Activated T-cell treated with anti-CD3 and anti-CD28 coated beads, Interleukin-2, amount 50 U/mL, for 4 hours (primary cell): ENCODE data around the gene YWHAQ. TPM values are rescaled to one million over a fixed set of nuclear protein-coding genes. Genes with fewer than 3 reads are reported as not detected.
"Not testable (repeated sequence)": the region's sequence is repeated elsewhere in the genome, so short reads cannot be mapped to it uniquely, and the experiment has no call there.

Experiments used
- ATAC-seq, 2 donors: fragments of 200-7000 bp; cut with Tn5 transposase; one replicate each; pipeline ENCODE4 v1.10.0; 2021
- DNase-seq: peaks from one replicate; pipeline ENCODE4 v3.0.0-alpha.2; 2020
- H3K27me3 Mint-ChIP-seq: one replicate; pipeline ENCODE4 v1.8.0; 2021; ENCODE audit warnings: low read depth, mixed read lengths
- H3K36me3 Mint-ChIP-seq: one replicate; pipeline ENCODE4 v1.8.0; 2022; ENCODE audit warnings: mixed read lengths; ENCODE audit not compliant: insufficient read depth
- H3K4me1 Mint-ChIP-seq: one replicate; pipeline ENCODE4 v1.8.0; 2021; ENCODE audit warnings: low read depth, mixed read lengths
- H3K4me3 Mint-ChIP-seq: one replicate; pipeline ENCODE4 v1.8.0; 2021; ENCODE audit warnings: mild to moderate bottlenecking, moderate library complexity, mixed read lengths
- H3K9me3 Mint-ChIP-seq: one replicate; pipeline ENCODE4 v1.8.0; 2021; ENCODE audit warnings: mixed read lengths
- total RNA-seq, 3 donors: library from RNA; stranded (reverse); gene quantifications; one replicate each; pipeline ENCODE4 v1.2.1, GENCODE V29; 2021

Gene YWHAQ
- total RNA-seq, 3 donors from 2014 or later = 641 to 717 (median 687) TPM

DNA sequence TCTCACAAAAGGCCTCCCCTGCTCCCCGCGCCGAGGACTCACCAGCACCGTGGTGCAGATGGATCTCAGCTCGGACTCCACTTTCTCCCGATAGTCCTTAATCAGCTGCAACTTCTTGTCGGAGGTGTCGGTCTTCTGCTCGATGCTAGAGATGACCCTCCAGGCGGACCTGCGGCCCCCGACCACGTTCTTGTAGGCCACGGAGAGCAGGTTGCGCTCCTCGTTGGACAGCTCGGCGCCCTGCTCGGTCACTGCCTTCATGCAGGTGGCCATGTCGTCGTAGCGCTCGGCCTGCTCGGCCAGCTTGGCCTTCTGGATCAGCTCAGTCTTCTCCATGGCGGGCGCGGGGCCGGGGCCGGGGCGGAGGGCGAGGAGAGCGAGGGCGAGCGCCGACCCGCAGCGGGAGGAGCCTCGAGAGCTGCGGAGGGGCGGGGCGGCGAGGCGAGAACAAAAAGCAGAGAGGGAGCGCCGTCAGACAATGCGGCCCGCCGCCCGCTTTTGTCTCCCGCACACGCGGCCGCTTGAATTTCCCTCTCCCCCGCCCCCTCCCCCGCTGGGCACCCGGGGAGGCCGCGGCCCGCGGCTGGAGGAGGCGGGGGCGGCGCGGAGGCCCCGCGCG, 571 bp downstream of the YWHAQ start:
- DNase-seq (peak; percentile 69), ATAC-seq (peak; percentile 69 to 72)
- Mint-ChIP-seq H3K4me3 (peak overlapping the region; percentile 98), H3K4me1 (peaks cover 47% of the 10 kb centered on the region), H3K27me3 (no peaks in the 10 kb centered on the region), H3K9me3 (no peaks in the 10 kb centered on the region), H3K36me3 (peaks cover 46% of the 10 kb centered on the region)

DNA sequence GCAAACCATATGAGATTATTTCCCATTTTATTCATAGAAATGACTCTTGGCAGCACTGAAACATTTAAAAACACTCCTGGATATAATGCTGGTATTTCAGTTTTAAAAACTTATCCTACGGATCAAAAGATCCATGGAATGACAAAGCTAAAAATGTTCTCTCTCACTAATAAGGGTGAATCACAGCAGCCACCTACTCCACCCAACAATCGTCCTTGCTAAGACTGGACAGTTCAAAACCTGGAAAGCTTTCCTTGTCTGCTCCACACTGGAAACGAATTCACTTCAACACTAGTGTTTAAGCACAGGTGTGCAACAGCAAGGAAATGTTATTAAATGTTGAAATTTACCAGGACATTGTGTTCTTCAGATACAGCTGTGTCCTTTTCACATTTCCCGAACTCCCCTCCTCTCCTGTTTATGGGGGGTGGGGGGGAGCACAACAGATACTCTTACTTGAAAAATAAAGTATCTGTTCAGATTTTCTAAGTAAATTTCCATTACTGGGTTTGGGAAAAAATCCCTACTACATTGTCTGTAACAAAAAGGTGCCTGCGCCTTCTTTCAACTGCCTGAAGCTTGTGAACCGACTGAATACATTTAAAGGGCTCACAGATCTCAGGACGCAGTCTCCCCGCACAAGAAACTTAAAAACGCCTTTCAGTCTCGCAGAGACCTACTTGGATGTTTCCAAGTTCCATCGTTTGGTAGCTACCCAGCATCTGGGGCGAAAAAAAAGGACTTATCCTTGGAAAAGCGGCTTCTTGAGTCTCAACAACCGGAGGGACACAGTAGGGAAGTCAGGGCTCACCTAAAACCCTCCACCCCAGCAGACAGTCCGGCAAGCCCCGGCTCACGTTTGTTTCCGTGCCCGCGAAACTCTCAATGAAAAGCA, 1.3 kb downstream of the YWHAQ start:
- Mint-ChIP-seq H3K27me3 (no peaks in the 10 kb centered on the region), H3K9me3 (no peaks in the 10 kb centered on the region), H3K36me3 (peaks cover 49% of the 10 kb centered on the region), H3K4me1 (peaks cover 49% of the 10 kb centered on the region), H3K4me3 (peak overlapping the region; percentile 98)
- ATAC-seq (no peak), DNase-seq (no peak)

DNA sequence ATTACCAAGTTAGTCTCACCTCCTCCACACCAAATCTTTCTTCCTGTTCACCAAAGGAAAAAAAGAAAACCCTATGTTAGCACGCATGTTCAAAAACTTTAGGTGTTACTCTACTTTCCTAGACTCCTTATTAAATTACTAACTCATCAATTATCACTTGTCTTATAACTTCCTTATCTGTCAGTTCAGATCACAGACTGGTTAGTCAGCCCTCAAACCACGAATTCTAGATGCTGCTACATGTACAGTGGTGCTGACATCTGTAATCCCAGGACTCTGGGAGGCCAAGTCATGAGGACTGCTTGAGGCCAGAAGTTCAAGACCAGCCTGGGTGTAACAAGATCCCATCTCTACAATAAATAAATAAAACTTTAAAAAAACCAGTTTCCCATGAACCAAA, 3.5 kb downstream of the YWHAQ start:
- H3K4me3 Mint-ChIP-seq = peak overlapping the region; percentile 98

DNA sequence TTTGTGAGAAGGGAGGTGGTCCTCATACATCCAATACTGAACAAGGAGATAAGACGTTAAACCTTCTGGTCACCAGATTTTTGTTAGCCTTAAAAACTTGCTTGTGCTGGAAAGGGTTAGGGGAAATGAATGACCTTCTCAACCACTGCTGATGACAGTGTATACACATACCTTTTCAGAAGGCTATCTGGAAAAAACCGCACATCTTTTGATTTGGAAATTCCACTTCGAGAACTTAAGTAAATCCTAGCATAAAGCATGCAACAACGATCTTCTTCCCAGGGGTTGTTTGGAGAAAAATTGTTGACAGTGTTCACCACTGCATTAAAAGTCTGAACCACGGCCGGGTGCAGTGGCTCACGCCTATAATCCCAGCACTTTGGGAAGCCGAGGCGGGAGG, 7.6 kb downstream of the YWHAQ start:
- DNase-seq (no peak), ATAC-seq (no peak)
- Mint-ChIP-seq H3K4me3 (no peak overlapping the region), H3K4me1 (peaks cover 88% of the 10 kb centered on the region), H3K36me3 (peaks cover 62% of the 10 kb centered on the region), H3K9me3 (no peaks in the 10 kb centered on the region), H3K27me3 (no peaks in the 10 kb centered on the region)

More for the DNA sequence above, 3.5 kb downstream of the YWHAQ start:
- Mint-ChIP-seq H3K36me3 (peaks cover 62% of the 10 kb centered on the region), H3K4me1 (peaks cover 66% of the 10 kb centered on the region), H3K9me3 (no peaks in the 10 kb centered on the region), H3K27me3 (no peaks in the 10 kb centered on the region)
- ATAC-seq (no peak), DNase-seq (no peak)

DNA sequence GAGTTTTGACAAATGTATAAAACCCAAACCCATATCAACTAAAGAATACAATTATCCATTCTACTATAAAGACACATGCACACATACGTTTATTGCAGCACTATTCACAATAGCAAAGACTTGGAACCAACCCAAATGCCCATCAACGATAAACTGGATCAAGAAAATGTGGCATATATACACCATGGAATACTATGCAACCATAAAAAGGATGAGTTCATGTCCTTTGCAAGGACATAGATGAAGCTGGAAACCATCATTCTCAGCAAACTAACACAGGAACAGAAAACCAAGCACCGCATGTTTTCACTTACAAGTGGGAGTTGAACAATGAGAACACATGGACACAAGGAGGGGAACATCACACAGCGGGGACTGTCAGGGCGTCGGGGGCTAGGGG, 9.1 kb downstream of the YWHAQ start:
- not testable (repeated sequence) for DNase-seq, ATAC-seq, H3K9me3 Mint-ChIP-seq, H3K27me3 Mint-ChIP-seq
- peaks cover 54% of the 10 kb centered on the region for H3K36me3 Mint-ChIP-seq
- H3K4me1 Mint-ChIP-seq = peaks cover 84% of the 10 kb centered on the region
- H3K4me3 Mint-ChIP-seq = peak overlapping the region; percentile 32

DNA sequence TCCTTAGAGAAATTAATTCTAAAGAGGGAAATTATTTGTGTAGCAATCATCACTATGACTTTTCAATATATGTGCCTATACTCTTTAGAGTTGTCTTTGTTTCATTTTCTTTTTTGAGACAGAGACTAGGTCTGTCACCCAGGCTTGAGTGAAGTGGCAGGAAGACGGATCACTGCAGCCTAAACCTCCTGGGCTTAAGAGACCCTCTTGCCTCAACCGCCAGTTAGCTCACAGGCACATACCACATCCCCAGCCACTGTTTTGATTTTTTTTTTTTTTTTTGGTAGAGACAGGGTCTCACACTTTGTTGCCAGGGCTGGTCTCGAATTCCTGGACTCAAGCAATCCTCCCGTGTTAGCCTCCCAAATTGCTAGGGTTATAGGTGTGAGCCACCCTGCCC, 12.4 kb downstream of the YWHAQ start:
- H3K27me3 Mint-ChIP-seq = no peaks in the 10 kb centered on the region
- H3K4me1 Mint-ChIP-seq = peaks cover 93% of the 10 kb centered on the region
- ATAC-seq (peak; percentile 87 to 88), DNase-seq (no peak)
- H3K9me3 Mint-ChIP-seq = no peaks in the 10 kb centered on the region
- H3K36me3 Mint-ChIP-seq = peaks cover 60% of the 10 kb centered on the region
- H3K4me3 Mint-ChIP-seq = peak overlapping the region; percentile 72

DNA sequence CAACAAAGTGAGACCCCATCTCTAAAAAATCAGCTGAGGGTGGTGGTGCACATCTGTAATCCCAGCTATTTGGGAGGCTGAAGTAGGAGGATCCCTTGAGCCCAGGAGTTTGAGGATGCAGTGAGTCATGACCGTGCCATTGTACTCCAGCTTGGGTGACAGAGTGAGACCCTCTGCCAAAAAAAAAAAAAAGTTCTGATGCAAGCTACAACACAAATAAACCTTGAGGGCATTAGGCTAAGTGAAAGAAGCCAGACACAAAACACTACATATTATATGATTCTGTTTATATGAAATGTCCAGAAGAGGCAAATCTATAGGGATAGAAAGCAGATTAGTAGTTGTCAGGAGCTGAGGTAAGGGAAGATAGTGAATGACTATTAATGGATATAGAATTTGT, 13.0 kb downstream of the YWHAQ start:
- Mint-ChIP-seq H3K36me3 (peaks cover 59% of the 10 kb centered on the region), H3K27me3 (no peaks in the 10 kb centered on the region), H3K9me3 (no peaks in the 10 kb centered on the region), H3K4me3 (peak overlapping the region; percentile 46), H3K4me1 (peaks cover 93% of the 10 kb centered on the region)
- DNase-seq = no peak
- no peak for ATAC-seq

DNA sequence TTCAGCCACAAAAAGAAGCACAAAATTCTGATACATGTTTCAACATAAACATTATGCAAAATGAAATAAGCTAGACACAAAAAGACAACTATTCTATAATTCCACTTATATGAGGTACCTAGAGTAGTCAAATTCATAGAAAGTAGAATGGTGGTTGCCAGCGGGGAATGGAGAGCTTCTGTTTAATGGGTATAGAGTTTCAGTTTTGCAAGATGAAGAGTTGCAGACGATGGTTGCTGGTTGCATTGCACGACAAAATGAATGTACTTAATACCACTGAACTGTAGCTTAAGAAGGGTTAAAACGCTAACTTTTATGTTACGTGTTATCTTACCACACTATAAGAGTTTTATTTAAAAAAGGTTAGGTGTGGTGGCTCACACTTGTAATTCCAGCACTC, 13.5 kb downstream of the YWHAQ start:
- peaks cover 59% of the 10 kb centered on the region for H3K36me3 Mint-ChIP-seq
- DNase-seq = no peak
- no peaks in the 10 kb centered on the region for H3K27me3 Mint-ChIP-seq
- peak overlapping the region; percentile 46 for H3K4me3 Mint-ChIP-seq
- H3K9me3 Mint-ChIP-seq = no peaks in the 10 kb centered on the region
- H3K4me1 Mint-ChIP-seq = peaks cover 93% of the 10 kb centered on the region
- peak in 1 of 2 donors; percentile 8 for ATAC-seq

DNA sequence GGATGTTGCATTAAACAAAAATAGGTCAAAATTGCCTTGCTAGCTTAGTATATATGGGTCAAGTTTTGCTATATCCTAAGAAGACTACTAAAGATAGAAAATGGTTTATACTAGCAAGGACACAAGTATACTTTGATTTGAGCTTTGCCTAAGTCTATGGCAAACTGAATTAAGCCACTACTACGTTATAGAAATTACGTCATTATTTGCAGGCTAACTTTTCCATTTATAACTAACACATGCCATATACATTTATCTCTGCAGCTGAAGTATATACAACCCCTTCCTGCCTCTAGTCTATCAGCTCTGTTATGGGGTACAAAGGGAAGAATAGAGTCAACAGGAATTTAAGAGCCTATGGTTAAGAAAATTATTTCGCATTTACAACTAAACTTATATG, 16.2 kb downstream of the YWHAQ start:
- Mint-ChIP-seq H3K4me3 (no peak overlapping the region), H3K36me3 (peaks cover 52% of the 10 kb centered on the region), H3K4me1 (peaks cover 92% of the 10 kb centered on the region), H3K27me3 (no peaks in the 10 kb centered on the region), H3K9me3 (no peaks in the 10 kb centered on the region)
- no peak for DNase-seq
- ATAC-seq = no peak

DNA sequence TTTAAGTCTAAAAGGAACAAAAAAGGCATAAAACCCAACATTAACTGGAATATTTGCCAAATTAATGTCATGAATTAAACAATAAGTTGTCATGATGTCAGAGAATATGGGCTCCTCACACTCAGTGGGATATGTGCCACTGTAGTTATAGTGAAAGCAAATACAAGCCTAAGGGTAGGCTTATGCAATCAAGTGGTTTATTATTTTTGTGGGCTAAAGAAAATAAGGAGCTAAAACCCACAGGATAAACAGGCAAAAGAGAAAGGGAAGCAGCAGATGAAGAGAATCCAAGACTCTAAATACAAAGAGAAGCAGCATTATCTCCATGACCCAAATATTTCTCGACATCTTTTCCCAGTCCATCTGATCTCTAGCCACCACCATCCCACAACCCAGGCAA, 17.5 kb downstream of the YWHAQ start:
- no peaks in the 10 kb centered on the region for H3K9me3 Mint-ChIP-seq
- DNase-seq (no peak), ATAC-seq (no peak)
- no peaks in the 10 kb centered on the region for H3K27me3 Mint-ChIP-seq
- H3K4me1 Mint-ChIP-seq = peaks cover 92% of the 10 kb centered on the region
- peaks cover 52% of the 10 kb centered on the region for H3K36me3 Mint-ChIP-seq
- H3K4me3 Mint-ChIP-seq = no peak overlapping the region

DNA sequence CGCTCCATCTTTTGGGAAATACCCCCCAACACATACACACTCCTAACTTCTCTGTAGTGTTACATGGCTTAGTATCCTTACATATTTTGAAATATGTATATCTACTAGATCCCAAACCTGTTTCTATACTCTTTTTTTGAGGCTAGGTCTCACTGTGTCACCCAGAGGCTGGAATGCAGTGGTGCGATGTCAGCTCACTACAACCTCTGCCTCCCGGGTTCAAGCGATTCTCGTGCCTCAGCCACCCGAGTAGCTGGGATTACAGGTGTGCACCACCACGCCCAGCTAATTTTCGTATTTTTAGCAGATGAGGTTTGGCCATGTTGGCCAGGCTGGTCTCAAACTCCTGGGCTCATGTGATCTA, 19.3 kb downstream of the YWHAQ start:
- peaks cover 90% of the 10 kb centered on the region for H3K4me1 Mint-ChIP-seq

DNA sequence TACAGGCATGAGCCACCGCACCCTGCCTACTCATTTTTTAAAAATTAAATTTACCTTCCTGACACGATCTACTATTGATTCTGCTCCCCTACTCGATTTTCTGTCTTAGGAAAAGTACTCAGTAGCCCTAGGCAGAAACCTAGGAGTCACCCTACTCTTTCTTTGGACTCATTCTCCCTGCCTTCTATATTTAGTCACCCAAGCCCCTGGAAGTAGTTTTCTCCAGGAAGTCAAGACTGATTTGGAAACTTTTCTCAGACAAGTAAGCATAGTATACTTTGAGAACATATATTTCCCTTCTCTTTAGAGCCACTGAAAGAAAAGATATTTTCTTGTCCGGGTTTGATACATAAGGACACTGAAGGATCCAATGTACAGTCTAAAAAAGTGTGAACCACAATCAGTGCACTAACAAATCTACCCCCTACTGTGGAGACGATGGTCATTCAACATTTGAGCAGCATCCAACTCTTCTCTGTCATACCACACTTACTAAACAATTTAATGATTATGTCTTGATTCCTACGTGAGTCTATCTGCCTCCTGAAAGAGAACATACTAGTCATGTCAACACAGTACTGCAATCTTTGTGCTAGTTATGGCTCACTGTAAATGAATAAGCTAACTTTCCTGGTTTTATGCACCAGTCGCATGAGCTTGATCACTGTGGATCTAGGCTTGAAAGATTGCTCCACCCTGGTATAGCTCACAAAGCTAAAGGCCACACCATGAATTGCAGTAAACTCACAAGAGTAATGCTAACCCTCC, 19.8 kb downstream of the YWHAQ start:
- Mint-ChIP-seq H3K4me3 (no peak overlapping the region), H3K27me3 (no peaks in the 10 kb centered on the region), H3K36me3 (peaks cover 43% of the 10 kb centered on the region), H3K4me1 (peaks cover 89% of the 10 kb centered on the region), H3K9me3 (no peaks in the 10 kb centered on the region)
- no peak for DNase-seq
- no peak for ATAC-seq

More for the DNA sequence above, 19.3 kb downstream of the YWHAQ start:
- not testable (repeated sequence) for H3K4me3 Mint-ChIP-seq, DNase-seq, H3K9me3 Mint-ChIP-seq, ATAC-seq, H3K27me3 Mint-ChIP-seq
- peaks cover 49% of the 10 kb centered on the region for H3K36me3 Mint-ChIP-seq

DNA sequence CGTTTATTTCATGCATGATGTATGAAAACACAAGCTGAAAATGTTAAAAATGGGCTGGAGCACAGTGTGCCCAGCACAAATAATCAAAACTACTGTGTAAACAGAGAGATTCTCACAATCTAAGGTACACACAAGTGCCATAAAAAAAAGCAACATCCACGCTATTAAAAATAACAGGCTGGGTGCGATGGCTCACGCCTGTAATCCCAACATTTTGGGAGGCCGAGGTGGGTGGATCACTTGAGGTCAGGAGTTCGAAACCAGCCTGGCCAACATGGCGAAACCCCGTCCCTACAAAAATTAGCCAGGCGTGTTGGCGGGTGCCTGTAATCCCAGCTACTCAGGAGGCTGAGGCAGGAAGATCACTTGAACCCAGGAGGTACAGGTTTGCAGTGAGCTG, 22.3 kb downstream of the YWHAQ start:
- peak overlapping the region; percentile 71 for H3K4me3 Mint-ChIP-seq
- H3K4me1 Mint-ChIP-seq = peaks cover 84% of the 10 kb centered on the region
- DNase-seq, H3K27me3 Mint-ChIP-seq, ATAC-seq, H3K9me3 Mint-ChIP-seq: not testable (repeated sequence)
- H3K36me3 Mint-ChIP-seq = peaks cover 33% of the 10 kb centered on the region

DNA sequence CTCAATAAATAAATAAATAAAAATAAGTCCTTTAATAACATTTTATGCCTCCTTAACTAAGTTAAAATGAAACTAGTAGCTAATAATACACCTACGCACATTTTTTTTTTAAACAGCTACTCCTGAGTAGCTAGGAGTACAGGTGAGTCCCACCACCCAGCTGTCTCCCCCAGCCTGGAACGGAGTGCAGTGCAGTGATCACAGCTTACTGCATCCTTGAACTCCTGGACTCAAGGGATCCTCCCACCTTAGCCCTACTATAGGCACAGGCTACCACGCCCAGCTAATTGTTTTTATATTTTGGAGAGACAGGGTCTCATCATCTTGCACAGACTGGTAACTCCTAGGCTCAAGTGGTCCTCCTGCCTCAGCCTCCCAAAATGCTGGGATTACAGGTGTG, 28.4 kb downstream of the YWHAQ start:
- Mint-ChIP-seq H3K4me1 (peaks cover 45% of the 10 kb centered on the region), H3K27me3 (no peaks in the 10 kb centered on the region), H3K4me3 (no peak overlapping the region), H3K9me3 (peaks cover 15% of the 10 kb centered on the region), H3K36me3 (peaks cover 35% of the 10 kb centered on the region)
- DNase-seq (no peak), ATAC-seq (no peak)
